HG03342 (cell line): ENCODE measurements around the gene SIX2.
"Not testable (repeated sequence)": the region's sequence is repeated elsewhere in the genome, so short reads cannot be mapped to it uniquely, and the experiment has no call there.

Source experiments
- ATAC-seq: cut with Tn5 transposase; IDR thresholded peaks from one replicate; pipeline ENCODE4 v1.9.1; 2021; ENCODE audit warnings: mild to moderate bottlenecking, moderate library complexity; ENCODE audit not compliant: unreplicated experiment

Gene SIX2

DNA sequence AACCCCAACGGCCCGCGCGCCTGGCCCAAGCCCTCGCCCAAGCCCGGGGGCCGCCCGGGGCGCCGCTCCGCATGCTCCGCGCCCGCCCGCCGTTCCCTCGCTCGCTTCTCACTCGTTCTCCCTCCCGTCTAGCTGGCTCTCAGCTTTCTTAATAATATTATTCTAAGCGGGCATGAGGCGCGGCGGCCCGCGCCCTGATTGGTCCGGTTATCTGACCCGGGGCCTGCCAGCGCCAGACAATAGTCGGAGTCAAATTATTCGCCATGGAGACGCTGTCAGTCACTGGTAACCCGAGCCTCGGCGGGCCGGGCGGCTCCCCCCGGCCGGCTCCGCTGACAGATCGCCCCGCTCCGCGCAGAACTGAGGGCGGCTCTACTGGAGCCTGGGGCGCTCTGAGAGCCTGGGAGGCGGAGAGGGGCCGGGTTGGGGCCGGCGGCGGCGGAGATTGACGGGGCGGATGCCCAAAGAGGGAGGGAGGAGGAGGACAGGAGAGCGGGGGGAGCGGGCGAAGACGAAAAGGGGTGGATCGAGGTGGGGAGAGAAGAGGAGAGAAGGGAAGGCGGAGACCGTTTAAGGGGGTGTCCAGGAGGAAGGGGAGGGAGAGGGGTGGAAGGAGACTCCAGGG lies at the start of gene SIX2:
Gene SIX2, minus strand, starts transcription at position 150 of the 625 bp plus-strand sequence. CDS start 342 bp downstream, outside the sequence.
- ATAC-seq = no peak

DNA sequence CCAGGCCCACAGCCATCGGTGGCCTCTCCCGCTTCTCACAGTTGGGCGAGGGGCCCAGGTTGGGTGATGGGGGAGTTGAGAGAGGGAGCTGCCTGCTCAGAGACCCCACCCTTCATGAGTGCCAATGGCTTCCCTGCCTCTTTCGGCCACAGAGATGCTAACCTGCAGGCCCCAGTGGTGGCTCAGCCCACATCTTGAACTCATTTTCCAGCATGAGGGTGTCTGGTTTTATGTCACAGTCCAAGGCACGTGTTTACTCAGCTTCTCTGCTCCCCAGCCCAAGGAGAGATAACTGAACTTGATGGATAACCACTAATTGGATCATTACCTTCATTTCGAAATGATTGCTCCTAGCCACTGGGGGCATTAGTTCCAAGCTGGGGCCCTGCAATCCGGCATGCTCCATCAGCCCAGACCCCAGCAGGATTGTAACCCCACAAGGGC lies 45.9 kb upstream of the SIX2 start:
- no peak for ATAC-seq

- ATAC-seq = no peak
Measured at GRCh38 chr2:45053966-45054365, 44.7 kb upstream of the SIX2 start.

- ATAC-seq = no peak
Measured at GRCh38 chr2:45052388-45052928, 43.2 kb upstream of the SIX2 start.

DNA sequence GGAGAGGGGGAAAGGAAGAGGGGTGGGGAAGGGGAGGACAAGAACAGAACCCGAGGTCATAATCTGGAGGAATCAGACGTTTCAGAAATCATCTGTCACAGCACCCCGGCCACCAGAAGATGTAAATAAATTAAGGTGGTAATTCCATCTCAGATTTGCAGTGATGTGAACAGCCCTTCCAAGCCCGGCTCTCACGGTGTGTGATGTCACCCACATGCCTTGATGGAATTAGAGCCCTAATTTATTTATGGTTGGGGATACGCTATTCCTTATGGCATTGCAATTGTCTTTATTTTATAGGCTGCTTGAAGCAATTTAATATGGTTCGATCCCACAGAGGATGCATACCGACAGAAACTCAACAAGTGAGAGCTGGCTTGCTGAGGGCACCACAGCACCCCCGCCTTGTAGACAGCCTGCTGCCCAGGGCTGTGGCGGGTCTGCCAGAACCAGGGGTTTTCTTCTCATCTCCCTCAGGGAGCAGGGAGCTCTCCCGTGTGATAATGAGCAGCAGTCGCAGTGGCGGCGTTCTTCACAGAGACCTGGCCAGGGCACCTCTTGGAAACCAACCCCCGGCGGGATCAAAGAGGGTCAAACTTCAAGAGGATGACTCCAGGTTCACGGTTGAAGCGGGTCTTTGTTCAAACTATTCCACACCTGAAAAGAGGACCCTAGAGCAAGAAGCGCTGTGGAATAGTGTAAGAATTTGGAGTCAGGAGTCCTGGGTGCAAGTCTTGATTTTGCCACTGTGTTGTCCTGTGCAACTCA lies 40.5 kb upstream of the SIX2 start:
- no peak for ATAC-seq

DNA sequence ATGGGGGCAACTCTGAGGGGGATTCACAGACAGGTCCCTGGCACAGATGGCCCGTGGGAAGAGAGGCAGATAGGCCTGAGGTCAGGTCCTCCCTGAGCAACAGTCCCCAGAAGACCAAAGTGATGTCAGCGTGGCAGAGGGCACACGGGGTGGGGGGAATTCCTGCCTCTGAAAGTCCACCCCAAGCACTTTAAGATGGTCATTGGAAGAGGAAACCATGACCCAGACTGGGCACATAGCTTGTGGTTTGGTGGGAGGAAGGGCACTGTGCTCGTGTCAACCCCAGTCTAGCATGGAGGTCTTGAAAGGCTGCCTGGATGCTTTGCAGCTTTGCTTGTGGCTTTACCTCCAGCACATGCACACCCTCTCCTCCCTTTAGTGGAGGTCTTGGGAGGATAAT lies 38.0 kb upstream of the SIX2 start:
- no peak for ATAC-seq

- no peak for ATAC-seq
Measured at GRCh38 chr2:45046786-45047185, 37.5 kb upstream of the SIX2 start.

DNA sequence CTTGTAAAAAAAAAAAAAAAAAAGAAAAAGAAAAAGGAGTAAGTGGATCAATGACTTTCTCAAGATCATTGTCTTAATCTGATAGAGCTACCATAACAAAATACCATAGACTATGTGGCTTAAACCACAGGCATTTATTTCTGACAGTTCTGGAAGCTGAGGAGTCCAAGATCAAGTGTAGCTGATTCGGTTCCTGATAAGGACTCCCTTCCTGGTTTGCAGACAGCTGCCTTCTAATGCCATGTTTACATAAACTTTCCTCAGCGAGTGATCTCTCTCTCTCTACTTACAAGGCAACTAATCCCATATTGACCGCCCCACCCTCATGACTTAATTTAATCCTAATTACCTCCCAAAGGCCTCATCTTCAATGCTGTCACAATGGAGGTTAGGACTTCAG lies 36.5 kb upstream of the SIX2 start:
- no peak for ATAC-seq

DNA sequence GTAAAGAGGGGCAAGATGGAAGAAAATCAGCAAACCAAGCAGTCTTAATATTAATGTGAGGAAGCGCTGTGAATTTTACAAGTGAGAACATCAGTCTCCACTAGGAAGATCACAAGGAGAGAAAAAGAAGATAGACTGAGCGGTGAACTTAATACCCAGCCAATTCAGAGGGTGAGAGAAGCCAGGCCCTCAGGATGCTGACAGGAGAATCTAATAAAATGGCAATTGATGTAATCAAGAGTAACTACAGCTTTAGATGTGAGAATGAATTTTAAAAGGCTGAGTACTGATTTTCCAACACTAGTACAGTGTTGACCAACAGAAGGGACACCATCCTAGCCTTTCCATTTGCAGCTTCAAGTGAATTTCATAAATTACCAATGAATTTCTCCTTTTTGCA lies 35.7 kb upstream of the SIX2 start:
- ATAC-seq = no peak

DNA sequence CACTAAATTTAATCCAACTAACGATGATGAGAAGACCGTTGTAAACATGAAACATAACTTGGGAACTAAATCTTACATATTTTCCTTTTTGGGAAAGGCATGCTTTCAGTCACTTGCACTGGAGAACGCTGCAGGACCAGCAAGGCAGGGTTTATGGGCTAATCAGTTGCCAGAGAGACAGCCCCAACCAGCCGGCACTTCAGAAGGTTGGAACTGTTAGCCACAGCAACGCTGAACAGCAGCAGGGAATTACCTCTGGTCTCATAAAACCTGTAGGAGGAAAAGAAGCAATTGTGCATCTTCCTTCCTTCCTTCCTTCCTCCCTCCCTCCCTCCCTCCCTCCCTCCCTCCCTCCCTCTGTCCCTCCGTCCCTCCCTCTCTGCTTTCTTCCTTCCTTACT lies 33.9 kb upstream of the SIX2 start:
- no peak for ATAC-seq

GRCh38 chr2:45042401-45042800 lies 33.1 kb upstream of the SIX2 start:
- ATAC-seq = no peak

- no peak for ATAC-seq
Measured at GRCh38 chr2:45040786-45041185, 31.5 kb upstream of the SIX2 start.

DNA sequence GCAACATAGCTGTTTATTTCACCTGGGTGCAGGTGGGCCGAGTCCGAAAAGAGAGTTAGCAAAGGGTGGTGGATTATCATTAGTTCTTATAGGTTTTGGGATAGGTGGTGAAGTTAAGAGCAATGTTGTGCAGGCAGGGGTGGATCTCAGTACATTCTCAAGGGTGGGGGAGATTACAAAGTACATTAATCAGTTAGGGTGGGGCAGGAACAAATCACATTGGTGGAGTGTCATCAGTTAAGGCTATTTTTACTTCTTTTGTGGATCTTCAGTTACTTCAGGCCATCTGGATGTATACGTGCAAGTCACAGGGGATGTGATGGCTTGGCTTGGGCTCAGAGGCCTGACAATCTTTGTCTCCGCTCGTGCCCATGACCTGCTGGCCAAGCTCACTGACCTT lies 30.6 kb upstream of the SIX2 start:
- ATAC-seq = not testable (repeated sequence)

DNA sequence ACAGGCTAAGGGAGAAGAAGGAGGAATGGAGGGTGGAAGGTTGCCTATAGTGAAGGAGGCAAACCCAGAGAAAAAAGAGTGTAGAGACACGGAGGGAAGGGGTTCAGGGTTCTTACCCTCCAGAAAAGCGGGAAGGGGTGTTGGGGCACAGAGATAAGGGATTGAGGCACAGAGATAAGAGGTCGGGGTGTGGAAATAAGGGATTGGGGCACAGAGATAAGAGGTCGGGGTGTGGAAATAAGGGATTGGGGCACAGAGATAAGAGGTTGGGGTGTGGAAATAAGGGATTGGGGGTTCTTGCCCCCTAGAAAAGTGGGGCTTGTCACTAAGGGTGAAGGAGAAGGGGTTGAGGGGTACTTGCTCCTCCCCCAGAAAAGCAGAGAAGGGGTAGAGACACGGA lies 29.6 kb upstream of the SIX2 start:
- ATAC-seq = not testable (repeated sequence)

- ATAC-seq = no peak
Measured at GRCh38 chr2:45033302-45033701, 24.1 kb upstream of the SIX2 start.

- ATAC-seq = no peak
Measured at GRCh38 chr2:45031028-45031427, 21.8 kb upstream of the SIX2 start.

GRCh38 chr2:45030553-45030952 lies 21.3 kb upstream of the SIX2 start:
- no peak for ATAC-seq

- no peak for ATAC-seq
Measured at GRCh38 chr2:45029215-45029614, 20.0 kb upstream of the SIX2 start.

GRCh38 chr2:45028276-45028675 lies 19.0 kb upstream of the SIX2 start:
- ATAC-seq = no peak

GRCh38 chr2:45026924-45027450 lies 17.7 kb upstream of the SIX2 start:
- no peak for ATAC-seq

- ATAC-seq = no peak
Measured at GRCh38 chr2:45024600-45025291, 15.5 kb upstream of the SIX2 start.
